ENCODE results near the gene CAMP.
A peak's percentile ranks its signal among the peaks of the same experiment; 100 is the strongest.

The CAMP gene

DNA sequence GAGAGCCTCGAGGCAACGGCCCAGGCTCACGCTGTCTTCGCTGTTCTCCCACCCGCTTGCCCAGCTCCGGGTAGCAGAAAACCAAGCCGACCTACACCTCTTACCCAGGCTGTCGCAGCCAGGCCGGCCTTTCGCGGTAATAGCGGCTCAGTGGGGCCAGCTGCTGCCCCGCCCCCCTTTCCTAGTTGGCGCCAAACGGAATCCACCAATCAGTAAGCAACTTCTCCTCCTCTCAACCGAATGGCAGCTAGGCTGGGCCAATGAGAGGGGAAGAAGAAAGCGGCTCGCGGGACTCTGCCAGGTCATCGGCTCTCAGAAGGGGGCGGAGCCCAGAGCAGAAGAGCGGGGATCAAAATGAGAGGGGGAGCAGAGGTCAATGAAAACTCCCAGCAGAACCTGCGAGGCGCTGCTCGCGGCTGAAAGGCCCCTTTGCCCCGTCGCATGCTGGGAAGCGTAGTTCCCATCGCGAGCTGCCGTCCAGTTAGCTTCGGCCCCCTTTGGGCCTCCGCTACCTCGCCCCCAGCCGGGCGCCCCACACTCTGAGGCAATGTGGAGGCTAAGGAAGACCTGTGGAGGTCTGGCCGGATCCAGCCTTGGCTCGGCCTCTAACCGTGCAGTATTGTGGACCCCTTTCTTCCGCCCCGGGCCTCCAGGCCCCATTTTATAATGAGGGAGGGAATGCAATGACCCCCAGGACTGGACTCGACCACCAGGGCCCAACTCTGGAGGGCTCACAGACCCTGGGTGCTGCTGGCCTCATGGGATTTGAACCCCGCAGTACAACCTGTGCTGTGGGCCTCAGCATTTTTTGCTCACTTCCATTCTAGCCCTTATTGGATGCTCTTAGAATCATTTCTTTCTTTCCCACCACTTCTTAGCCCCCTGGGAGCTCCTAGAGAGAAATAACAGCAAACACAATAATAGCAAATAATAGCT lies 34.8 kb upstream of the CAMP start, which contains the start of gene CDC25A:
CDC25A (minus strand) TSS at position 152 of the 936 bp plus-strand sequence. CDS start 470 bp downstream, outside the sequence.
- Histone ChIP-seq H3K4me3 (replicated peaks; ENCODE audit: insufficient read depth, low read length) (peak within 1 kb of the TSS; percentile 73), H3K27me3 (ENCODE audit: insufficient read depth, poor library complexity, severe bottlenecking) (no peaks in the 10 kb centered on the region), H3K27ac (replicated peaks) (peak within 1 kb of the TSS; percentile 89)
- TF ChIP-seq GABPA (IDR thresholded peaks at IDR 0.05; ENCODE audit: low read depth), result no peak
- peak; percentile 22; the same call in 1 of the 2 replicates for TF ChIP-seq SPI1 (IDR thresholded peaks at IDR 0.05; ENCODE audit: borderline replicate concordance, low read depth)
- peak; percentile 57; the same call in 1 of the 2 replicates for TF ChIP-seq POLR2AphosphoS5 (IDR thresholded peaks at IDR 0.05; ENCODE audit: low read depth)
- TF ChIP-seq, protein P1, sequence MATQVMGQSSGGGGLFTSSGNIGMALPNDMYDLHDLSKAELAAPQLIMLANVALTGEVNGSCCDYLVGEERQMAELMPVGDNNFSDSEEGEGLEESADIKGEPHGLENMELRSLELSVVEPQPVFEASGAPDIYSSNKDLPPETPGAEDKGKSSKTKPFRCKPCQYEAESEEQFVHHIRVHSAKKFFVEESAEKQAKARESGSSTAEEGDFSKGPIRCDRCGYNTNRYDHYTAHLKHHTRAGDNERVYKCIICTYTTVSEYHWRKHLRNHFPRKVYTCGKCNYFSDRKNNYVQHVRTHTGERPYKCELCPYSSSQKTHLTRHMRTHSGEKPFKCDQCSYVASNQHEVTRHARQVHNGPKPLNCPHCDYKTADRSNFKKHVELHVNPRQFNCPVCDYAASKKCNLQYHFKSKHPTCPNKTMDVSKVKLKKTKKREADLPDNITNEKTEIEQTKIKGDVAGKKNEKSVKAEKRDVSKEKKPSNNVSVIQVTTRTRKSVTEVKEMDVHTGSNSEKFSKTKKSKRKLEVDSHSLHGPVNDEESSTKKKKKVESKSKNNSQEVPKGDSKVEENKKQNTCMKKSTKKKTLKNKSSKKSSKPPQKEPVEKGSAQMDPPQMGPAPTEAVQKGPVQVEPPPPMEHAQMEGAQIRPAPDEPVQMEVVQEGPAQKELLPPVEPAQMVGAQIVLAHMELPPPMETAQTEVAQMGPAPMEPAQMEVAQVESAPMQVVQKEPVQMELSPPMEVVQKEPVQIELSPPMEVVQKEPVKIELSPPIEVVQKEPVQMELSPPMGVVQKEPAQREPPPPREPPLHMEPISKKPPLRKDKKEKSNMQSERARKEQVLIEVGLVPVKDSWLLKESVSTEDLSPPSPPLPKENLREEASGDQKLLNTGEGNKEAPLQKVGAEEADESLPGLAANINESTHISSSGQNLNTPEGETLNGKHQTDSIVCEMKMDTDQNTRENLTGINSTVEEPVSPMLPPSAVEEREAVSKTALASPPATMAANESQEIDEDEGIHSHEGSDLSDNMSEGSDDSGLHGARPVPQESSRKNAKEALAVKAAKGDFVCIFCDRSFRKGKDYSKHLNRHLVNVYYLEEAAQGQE (IDR thresholded peaks at IDR 0.05; ENCODE audit: insufficient replicate concordance, low read depth), result peak; percentile 35
- TF ChIP-seq, protein P2, sequence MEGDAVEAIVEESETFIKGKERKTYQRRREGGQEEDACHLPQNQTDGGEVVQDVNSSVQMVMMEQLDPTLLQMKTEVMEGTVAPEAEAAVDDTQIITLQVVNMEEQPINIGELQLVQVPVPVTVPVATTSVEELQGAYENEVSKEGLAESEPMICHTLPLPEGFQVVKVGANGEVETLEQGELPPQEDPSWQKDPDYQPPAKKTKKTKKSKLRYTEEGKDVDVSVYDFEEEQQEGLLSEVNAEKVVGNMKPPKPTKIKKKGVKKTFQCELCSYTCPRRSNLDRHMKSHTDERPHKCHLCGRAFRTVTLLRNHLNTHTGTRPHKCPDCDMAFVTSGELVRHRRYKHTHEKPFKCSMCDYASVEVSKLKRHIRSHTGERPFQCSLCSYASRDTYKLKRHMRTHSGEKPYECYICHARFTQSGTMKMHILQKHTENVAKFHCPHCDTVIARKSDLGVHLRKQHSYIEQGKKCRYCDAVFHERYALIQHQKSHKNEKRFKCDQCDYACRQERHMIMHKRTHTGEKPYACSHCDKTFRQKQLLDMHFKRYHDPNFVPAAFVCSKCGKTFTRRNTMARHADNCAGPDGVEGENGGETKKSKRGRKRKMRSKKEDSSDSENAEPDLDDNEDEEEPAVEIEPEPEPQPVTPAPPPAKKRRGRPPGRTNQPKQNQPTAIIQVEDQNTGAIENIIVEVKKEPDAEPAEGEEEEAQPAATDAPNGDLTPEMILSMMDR (IDR thresholded peaks at IDR 0.05; ENCODE audit: insufficient read depth, low read length), result no peak
- peak; percentile 97 to 99 for DNase-seq (ENCODE audit: low read depth in 1 of 2, low spot score in 1 of 2)

DNA sequence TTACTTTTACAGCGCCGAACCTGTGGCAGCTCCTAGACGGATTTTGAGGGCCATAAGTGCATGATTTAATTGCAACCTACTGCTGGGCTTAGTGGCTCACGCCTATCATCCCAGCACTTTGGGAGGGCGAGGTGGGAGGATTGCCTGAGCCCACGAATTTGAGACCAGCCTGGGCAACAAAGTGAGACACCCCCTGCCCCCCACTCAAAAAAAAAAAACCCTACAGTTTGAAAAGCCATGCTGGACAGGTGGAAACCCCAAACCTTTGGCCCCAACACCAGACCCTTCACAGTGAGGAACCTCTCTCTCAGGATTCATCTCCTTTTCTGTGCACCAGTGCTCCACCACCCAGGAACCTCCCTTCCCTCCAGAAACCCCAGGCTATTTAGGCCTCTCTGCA lies 34.0 kb upstream of the CAMP start:
- TF ChIP-seq GABPA (IDR thresholded peaks at IDR 0.05; ENCODE audit: low read depth) (no peak), POLR2AphosphoS5 (IDR thresholded peaks at IDR 0.05; ENCODE audit: low read depth) (no peak), SPI1 (IDR thresholded peaks at IDR 0.05; ENCODE audit: borderline replicate concordance, low read depth) (no peak)
- TF ChIP-seq, protein P1 (IDR thresholded peaks at IDR 0.05; ENCODE audit: insufficient replicate concordance, low read depth), result no peak
- DNase-seq (ENCODE audit: low read depth in 1 of 2, low spot score in 1 of 2), result no peak
- H3K27me3 ChIP-seq (ENCODE audit: insufficient read depth, poor library complexity, severe bottlenecking), result no peaks in the 10 kb centered on the region
- no peak overlapping the region; the same call in 1 of the 2 replicates for H3K27ac ChIP-seq (replicated peaks)
- H3K4me3 ChIP-seq (replicated peaks; ENCODE audit: insufficient read depth, low read length), result no peak overlapping the region

DNA sequence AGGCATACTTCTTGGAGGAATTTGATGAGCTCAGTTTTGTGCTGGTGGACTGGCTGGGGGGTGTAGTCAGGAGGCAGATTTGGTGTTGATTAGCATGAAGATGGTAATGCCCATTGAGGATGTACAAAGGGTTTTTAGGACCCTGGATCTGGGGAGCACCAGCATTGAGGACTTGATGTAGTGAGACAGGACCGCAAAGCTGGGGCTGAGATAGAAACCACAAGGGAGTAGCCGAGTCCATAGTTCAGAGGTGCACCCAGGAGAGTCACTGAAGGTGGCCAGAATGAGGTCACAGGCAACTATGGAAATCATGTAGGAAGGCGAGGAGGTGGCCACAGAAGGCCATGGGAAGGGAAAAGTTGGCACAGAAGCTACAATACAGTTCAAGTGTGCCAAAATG lies 32.4 kb upstream of the CAMP start:
- no peak for DNase-seq (ENCODE audit: low read depth in 1 of 2, low spot score in 1 of 2)
- H3K27me3 ChIP-seq (ENCODE audit: insufficient read depth, poor library complexity, severe bottlenecking), result no peaks in the 10 kb centered on the region
- H3K27ac ChIP-seq (replicated peaks), result no peak overlapping the region
- H3K4me3 ChIP-seq (replicated peaks; ENCODE audit: insufficient read depth, low read length), result no peak overlapping the region
- TF ChIP-seq, protein P2 (IDR thresholded peaks at IDR 0.05; ENCODE audit: insufficient read depth, low read length), result no peak
- TF ChIP-seq, protein P1 (IDR thresholded peaks at IDR 0.05; ENCODE audit: insufficient replicate concordance, low read depth), result no peak
- no peak for TF ChIP-seq SPI1 (IDR thresholded peaks at IDR 0.05; ENCODE audit: borderline replicate concordance, low read depth)
- TF ChIP-seq GABPA (IDR thresholded peaks at IDR 0.05; ENCODE audit: low read depth), result no peak
- TF ChIP-seq POLR2AphosphoS5 (IDR thresholded peaks at IDR 0.05; ENCODE audit: low read depth), result no peak

Measured in HL-60 (cell line).